HG03064 (cell line): ENCODE results near the gene HNRNPH2.

Source experiments
- ATAC-seq: cut with Tn5 transposase; IDR thresholded peaks from one replicate; pipeline ENCODE4 v1.9.1; 2021; ENCODE audit warnings: low read depth; ENCODE audit not compliant: unreplicated experiment

Gene HNRNPH2

DNA sequence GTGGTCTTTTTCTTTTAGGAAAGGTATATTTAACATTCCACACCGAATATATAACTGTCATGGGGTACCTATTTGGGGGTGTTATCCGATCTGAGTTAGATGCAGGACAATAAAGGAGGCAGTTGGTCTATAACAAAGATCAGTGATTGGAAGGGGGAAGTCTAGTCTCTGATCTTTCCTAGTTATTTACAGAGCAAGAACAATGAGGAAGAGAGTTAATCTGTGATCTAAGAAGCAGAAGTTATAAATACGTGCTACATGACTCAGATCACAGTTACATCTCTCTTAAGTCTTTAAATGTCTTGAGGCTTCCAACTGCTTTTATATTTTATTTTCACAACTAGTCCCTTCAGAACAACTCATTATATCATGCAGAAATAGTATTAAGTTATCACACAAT is 44.0 kb downstream of the HNRNPH2 start:
- no peak for ATAC-seq

DNA sequence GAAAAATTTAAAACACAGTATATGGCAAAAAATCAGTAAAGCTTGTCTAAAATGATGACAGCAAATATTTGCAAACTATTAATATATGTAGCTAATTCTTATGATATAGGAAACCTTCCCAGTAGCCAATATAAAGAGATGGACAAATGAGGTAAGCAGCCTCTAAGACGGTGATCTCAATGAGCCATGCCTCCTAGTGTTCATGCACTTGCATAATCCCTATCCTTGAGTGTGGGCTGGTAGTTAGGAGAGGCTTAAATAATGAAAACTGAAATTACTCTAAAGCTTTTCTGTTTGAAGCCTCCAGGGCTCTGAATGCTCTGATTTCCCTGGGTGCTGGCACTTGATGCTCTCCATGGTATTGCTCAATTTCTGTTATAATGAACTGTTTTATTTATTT is 52.6 kb downstream of the HNRNPH2 start:
- no peak for ATAC-seq

DNA sequence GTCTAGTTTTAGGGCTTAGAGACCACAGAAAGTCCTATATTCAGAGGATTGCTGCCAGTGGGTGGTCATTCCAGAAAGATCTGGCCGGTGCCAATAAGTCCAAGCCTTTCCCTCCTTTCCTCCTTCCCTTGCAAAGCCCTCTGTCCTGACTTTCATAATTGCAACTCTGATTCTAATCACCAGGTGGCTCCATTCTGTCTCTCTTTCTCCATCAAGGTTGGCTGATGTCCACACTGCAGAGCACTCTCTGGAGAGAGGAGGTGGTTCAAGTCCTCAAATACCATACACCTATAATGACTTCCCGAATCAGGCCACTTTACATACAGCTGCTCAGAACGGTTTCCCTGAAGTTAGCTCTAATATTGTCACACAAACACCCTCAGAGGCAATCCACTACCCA is 54.9 kb downstream of the HNRNPH2 start:
- ATAC-seq = no peak
